Panc1 (cell line): ENCODE results near the gene LRTM1. TPM values are rescaled to one million over a fixed set of nuclear protein-coding genes. Genes with fewer than 3 reads are reported as not detected.

Experiments
- ATAC-seq: fragments of 200-7000 bp; cut with Tn5 transposase; 2 replicates; pipeline ENCODE4 v1.9.1; 2020; ENCODE audit warnings: mild to moderate bottlenecking, moderate library complexity
- BruUV-seq: library from RNA; stranded (reverse); fragments of 400-500 nt; replicated peaks from 2 replicates; lab custom pipeline; 2021; lab: Mats Ljungman, UMichigan
- CTCF ChIA-PET: fragments of 300-600 bp; sonication (Branson Sonifier 250); formaldehyde crosslinking; loops from one replicate; lab custom pipeline; 2022; ENCODE audit warnings: antibody characterized with exemption; lab: Charles Lee
- POLR2A ChIA-PET: fragments of 300-600 bp; sonication (Branson Sonifier 250); formaldehyde crosslinking; loops from one replicate; lab custom pipeline; 2022; ENCODE audit warnings: antibody characterized with exemption; lab: Charles Lee
- DNase-seq: peaks from one replicate; pipeline ENCODE4 v3.0.0-alpha.2; 2010; ENCODE audit warnings: low read depth, low spot score
- H3K27ac ChIP-seq: 2 replicates; pipeline ENCODE4 v1.5.1; 2011; ENCODE audit warnings: mild to moderate bottlenecking, low read length, inconsistent platforms
- H3K27me3 ChIP-seq: fragments of 200-500 bp; sonication (Bioruptor generic); 2 replicates; pipeline ENCODE4 v1.6.0; 2014; ENCODE audit warnings: low read length, inconsistent platforms; ENCODE audit not compliant: control insufficient read depth, insufficient read depth
- H3K36me3 ChIP-seq: fragments of 200-500 bp; sonication (Bioruptor generic); 2 replicates; pipeline ENCODE4 v1.5.1; 2014; ENCODE audit warnings: inconsistent platforms, mild to moderate bottlenecking, low read length, moderate library complexity; ENCODE audit not compliant: control insufficient read depth, insufficient read depth
- H3K4me1 ChIP-seq: 2 replicates; pipeline ENCODE4 v1.5.1; 2011; ENCODE audit warnings: inconsistent platforms, mild to moderate bottlenecking, low read length, moderate library complexity; ENCODE audit not compliant: control insufficient read depth, insufficient read depth
- H3K4me3 ChIP-seq, 2 experiments: 2 replicates each; pipeline ENCODE4 v1.5.1; 2011 to 2012; ENCODE audit warnings: low read depth in 2 of 2, low read length in 2 of 2, mild to moderate bottlenecking in 2 of 2, inconsistent platforms in 1 of 2, moderate library complexity in 1 of 2
- H3K9me3 ChIP-seq: fragments of 200-500 bp; sonication (Bioruptor generic); 2 replicates; pipeline ENCODE4 v1.5.1; 2014; ENCODE audit warnings: low read depth, mild to moderate bottlenecking, inconsistent platforms, low read length, moderate library complexity; ENCODE audit not compliant: control insufficient read depth, insufficient read depth
- CTCF ChIP-seq: fragments of 450-650 bp; IDR thresholded peaks from 2 replicates; pipeline ENCODE4 v1.5.1; 2017; ENCODE audit warnings: mild to moderate bottlenecking
- POLR2AphosphoS5 ChIP-seq: IDR thresholded peaks from 2 replicates; pipeline ENCODE4 v1.6.1; 2012; ENCODE audit warnings: mild to moderate bottlenecking, low read depth, low read length, moderate library complexity
- SIN3A ChIP-seq: IDR thresholded peaks from 2 replicates; pipeline ENCODE4 v1.6.1; 2012; ENCODE audit warnings: low read depth, mild to moderate bottlenecking, low read length, moderate library complexity, borderline replicate concordance; ENCODE audit not compliant: insufficient read depth
- TCF7L2 ChIP-seq: IDR thresholded peaks from 2 replicates; pipeline ENCODE4 v1.6.1; 2011; ENCODE audit warnings: mild to moderate bottlenecking, low read depth, low read length, inconsistent platforms
- in situ Hi-C: cut with HindIII; loops from 2 replicates; pipeline ENCODE4 v1.10.0; 2016; ENCODE audit warnings: low sequenced_read_pairs, low pct_unique_long_range_greater_than_20kb
- intact Hi-C: fragments of 100-400 bp; cut with micrococcal nuclease; formaldehyde crosslinking; loops from one replicate; pipeline ENCODE4 v1.10.0; 2022; ENCODE audit not compliant: unreplicated experiment
- total RNA-seq: library from RNA; stranded (reverse); gene quantifications from one replicate; pipeline ENCODE4 v1.2.1, GENCODE V29; 2021; ENCODE audit not compliant: unreplicated experiment
- TF ChIP-seq, protein P1 (sequence below), 2 experiments: IDR thresholded peaks; 2 replicates each; pipeline ENCODE4 v1.6.1; 2011 to 2012; ENCODE audit warnings: low read depth in 2 of 2, control low read depth in 1 of 2, low read length in 1 of 2, mild to moderate bottlenecking in 1 of 2, moderate library complexity in 1 of 2; ENCODE audit not compliant: insufficient read depth in 1 of 2

The LRTM1 gene
- total RNA-seq, 1 experiment from 2014 or later = not detected

DNA sequence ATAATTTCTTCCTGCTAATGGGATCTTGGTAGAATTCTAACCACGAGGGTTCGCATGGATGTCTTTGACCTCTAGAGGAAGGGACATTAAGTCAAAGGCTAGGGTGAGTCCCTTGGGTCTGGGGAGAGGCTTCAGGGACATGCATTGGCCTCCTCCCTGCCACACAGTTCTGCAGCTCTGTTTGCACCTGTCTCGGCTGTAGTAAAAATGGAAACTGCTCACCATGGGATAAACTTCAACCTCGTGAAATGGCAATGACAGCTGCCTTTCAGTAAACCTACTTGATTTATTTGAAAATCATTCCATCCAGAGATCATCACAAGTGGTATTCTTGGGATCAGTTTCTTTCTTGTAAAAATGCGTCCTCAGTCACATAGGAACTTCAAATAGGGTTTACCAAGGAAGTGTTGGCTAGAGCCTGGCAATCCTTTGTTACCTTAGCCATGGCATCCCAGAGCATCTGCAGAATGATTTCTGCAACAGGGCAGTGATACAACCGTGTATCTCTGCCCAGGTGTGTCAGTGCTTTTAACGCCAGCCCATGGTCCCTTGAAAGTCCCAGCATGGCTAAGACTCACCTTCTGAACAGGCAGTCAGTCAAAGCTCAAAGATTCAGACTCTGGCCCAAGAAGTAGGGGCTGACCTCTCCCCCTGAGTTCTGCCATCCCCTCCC, 14.0 kb upstream of the LRTM1 start:
- no peaks in the 10 kb centered on the region; the same call in 1 of the 2 replicates for H3K4me1 ChIP-seq
- TF ChIP-seq CTCF = no peak
- TF ChIP-seq, protein P1, sequence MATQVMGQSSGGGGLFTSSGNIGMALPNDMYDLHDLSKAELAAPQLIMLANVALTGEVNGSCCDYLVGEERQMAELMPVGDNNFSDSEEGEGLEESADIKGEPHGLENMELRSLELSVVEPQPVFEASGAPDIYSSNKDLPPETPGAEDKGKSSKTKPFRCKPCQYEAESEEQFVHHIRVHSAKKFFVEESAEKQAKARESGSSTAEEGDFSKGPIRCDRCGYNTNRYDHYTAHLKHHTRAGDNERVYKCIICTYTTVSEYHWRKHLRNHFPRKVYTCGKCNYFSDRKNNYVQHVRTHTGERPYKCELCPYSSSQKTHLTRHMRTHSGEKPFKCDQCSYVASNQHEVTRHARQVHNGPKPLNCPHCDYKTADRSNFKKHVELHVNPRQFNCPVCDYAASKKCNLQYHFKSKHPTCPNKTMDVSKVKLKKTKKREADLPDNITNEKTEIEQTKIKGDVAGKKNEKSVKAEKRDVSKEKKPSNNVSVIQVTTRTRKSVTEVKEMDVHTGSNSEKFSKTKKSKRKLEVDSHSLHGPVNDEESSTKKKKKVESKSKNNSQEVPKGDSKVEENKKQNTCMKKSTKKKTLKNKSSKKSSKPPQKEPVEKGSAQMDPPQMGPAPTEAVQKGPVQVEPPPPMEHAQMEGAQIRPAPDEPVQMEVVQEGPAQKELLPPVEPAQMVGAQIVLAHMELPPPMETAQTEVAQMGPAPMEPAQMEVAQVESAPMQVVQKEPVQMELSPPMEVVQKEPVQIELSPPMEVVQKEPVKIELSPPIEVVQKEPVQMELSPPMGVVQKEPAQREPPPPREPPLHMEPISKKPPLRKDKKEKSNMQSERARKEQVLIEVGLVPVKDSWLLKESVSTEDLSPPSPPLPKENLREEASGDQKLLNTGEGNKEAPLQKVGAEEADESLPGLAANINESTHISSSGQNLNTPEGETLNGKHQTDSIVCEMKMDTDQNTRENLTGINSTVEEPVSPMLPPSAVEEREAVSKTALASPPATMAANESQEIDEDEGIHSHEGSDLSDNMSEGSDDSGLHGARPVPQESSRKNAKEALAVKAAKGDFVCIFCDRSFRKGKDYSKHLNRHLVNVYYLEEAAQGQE (IDR thresholded peaks at IDR 0.05; ENCODE audit: insufficient read depth in 1 of 2, low read depth in 2 of 2, low read length in 1 of 2) = no peak
- no peak for TF ChIP-seq TCF7L2
- no peak for TF ChIP-seq SIN3A
- TF ChIP-seq POLR2AphosphoS5 = no peak
- H3K27ac ChIP-seq = no peak overlapping the region
- ChIA-PET POLR2A (no interaction called here), CTCF (no interaction called here)
- H3K27me3 ChIP-seq = no peaks in the 10 kb centered on the region
- in situ Hi-C loops (no loop called here), intact Hi-C loops (no loop called here)
- DNase-seq (no peak), ATAC-seq (no peak)
- no peaks in the 10 kb centered on the region for H3K9me3 ChIP-seq
- BruUV-seq = no TSS peak
- H3K4me3 ChIP-seq = no peak overlapping the region
- H3K36me3 ChIP-seq = no peaks in the 10 kb centered on the region

- POLR2A ChIA-PET = no interaction called here
- no peaks in the 10 kb centered on the region for H3K9me3 ChIP-seq
- CTCF ChIA-PET = no interaction called here
- H3K27me3 ChIP-seq = no peaks in the 10 kb centered on the region
- no peak overlapping the region for H3K27ac ChIP-seq
- no peaks in the 10 kb centered on the region for H3K36me3 ChIP-seq
- no peak overlapping the region for H3K4me3 ChIP-seq
- ATAC-seq = no peak
- no peak for DNase-seq
- BruUV-seq = no TSS peak
- TF ChIP-seq CTCF (no peak), SIN3A (no peak)
- H3K4me1 ChIP-seq = no peaks in the 10 kb centered on the region; the same call in 1 of the 2 replicates
- in situ Hi-C loops = no loop called here
- intact Hi-C loops = no loop called here
These were observed 13.1 kb upstream of the LRTM1 start for GRCh38 chr3:54940971-54941370.
